ENCODE measurements around the gene IRX4.

IRX4 gene

DNA sequence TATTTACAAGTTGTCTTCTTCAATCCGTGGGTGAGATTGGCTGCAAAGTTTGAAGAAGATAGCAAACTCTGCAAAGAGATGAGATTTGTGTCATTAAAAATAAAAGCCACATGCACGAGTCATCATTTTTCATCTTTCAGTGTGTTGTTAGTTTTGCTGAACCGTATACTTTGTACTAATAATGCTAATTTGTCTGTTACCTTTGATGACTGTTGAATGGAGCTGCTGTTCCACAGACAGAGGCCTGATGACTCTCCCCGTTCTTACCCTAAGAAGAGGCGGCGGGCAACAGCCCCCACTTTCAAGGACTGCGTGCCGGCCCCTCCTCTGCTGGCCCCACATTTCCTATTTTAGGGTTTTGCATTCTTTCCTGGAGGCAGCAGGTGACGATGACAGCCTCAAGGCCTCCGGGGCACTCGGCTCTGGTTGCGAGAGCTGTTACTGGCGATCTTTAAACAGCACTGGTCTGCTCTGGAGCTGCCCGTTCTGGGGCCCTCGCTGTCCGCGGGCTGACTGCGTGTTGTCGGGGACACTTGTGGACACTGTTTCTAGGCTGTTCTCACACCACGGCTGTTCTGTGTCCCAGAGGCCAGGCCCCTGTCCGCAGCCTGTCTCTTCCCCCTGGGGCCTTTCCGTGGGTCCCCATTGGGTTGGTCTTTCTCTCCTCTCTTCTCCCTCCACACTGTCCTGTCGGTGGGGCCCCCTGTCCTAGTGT is 46.4 kb downstream of the IRX4 start:
- no peak for DNase-seq (ENCODE audit: low read depth)

DNA sequence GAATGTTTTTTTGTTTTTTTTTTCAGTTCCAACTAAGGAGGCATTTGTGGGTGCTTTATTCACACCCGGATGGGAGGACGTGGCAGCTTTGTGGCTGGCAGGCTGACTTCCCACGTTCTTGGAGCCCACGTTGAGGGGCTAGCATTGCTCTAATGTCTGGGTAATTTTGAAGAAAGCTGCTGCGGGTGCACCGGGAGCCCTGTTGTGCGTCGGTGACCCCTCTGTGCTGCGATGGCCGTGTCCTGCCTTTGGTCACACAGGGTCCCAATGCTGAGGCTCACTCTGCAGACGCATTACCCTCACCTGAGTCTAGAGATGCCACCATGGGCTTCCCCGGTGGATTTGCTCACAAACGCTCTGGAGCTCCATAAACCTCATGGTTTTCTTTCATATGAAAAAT is 47.3 kb downstream of the IRX4 start:
- no peak for DNase-seq (ENCODE audit: low read depth)

DNA sequence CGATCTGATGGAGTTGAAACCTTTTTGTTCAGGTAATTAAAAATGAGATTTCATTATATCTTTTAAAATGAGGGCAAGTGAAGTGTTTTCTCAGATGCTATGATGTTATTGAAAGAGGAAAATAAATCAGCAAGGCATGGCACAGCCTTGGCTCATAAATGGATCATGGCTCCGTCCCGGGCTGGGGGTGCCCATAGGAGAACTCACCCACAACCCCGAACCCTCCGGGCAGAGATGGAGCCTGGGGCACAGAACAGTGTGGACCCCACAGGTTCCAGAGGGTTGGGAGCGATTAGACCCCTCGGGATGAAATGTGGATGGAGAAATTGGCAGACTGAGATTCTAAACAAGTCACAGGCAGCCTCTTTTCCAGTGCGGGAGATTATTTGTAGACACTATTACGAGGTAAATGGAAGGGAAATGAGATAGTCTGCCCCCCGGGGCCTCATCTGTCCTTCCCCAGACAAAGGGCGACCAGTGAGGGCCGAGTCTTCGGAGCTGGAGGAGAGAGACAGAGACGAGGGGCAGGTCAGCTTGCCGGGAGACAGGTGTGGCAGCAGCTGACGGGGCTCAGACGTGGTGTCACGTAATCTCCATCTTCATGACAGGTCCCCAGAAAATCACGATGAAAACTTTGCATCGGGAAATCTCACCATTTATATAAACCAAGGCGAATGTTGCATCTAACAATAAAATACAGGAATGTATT is 47.9 kb downstream of the IRX4 start:
- no peak for DNase-seq (ENCODE audit: low read depth)

DNA sequence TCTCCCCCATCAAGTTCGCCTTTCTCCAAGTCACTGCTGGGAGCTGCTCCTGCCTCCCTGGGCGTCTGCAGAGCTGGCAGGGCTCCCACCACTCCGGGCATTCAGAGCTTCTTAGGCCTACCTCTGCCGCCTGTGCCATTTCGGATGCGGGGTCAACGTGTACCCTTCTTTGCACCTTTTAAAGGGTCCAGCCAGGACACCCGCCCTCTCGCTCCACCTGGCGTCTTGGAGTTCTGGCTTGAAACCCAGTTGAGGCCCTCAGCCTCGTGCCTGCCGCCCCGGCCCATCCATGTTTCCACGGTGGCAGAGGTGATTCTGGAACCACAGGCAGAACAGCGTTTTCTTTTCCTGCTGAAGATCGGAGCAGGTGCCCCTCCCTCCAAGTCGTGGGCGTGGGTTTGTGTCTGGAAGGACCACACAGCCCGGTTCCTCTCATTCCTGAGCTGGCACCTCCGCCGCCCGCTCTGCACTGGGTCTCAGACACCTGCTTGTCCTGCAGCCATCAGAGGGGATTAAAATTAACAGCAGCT is 48.6 kb downstream of the IRX4 start:
- DNase-seq (ENCODE audit: low read depth), result no peak

DNA sequence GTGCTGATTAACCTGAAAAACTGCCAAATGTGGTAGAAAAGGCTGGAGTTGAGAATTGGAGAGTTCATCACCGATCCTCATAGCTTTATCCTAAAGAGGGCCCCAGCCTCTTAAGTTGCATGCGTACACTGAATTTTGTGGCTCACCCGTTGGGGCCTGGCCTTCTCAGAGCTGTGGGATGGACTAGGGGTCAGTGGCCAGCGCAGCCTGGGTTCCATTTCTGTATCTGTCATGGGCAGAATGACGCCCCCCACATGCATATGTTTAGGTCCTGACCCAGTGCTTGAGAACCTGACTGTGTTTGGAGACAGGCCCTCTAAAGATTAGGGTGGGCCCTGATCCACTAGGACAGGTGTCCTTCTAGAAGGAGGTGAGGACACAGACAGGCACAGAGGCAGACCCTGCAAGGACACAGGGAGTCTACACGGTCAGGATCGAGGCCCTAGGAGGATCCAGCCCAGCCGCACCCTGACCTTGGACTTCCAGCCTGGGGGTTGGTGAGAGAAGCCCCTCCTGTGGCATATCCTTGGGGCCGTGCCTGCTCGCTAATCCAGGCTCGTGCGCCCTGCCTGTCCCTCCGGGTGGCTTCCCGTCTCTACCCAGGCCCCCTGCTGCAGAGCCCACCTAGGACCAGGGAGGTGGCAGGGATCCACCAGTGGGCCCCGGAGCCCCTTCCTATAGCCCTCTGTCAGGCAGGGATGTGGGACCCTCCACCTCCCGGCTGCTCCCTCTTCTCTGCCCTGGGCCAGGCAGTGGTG is 49.3 kb downstream of the IRX4 start:
- no peak for DNase-seq (ENCODE audit: low read depth)

DNA sequence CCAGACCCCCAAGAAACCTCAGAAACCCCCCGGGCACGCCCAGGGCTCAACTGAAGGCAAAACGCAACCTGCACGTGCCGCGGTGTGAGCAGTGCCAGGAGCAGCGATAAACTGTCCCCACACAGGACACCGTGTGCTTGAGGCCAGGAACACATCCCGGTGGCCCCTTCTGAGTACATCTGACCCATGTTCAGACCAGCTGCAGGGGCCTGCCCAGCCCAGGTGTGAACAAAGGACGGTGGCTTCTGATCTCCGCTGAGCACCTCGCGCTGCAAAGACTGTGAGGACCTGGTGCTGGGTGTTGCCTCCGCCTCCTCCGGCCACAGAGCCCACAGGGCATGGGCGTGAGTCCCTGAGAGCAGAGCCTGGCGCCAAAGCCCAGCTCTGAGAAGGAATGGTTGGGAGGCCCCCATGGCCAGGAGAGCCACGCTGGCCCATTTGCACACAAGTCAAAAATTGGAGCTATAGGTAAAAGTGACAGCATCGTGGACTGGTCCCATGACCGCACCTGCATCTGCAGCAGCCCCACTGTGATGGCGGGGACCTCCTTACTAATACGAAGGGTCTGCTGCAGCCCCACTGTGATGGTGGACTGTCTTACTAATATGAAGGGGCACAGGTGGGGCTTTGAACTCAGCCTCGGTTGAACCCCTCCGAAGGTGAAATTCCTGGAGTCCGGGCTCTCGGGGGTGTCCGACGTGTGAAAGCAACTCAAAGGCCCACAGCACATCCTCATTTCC is 50.0 kb downstream of the IRX4 start:
- no peak for DNase-seq (ENCODE audit: low read depth)

DNA sequence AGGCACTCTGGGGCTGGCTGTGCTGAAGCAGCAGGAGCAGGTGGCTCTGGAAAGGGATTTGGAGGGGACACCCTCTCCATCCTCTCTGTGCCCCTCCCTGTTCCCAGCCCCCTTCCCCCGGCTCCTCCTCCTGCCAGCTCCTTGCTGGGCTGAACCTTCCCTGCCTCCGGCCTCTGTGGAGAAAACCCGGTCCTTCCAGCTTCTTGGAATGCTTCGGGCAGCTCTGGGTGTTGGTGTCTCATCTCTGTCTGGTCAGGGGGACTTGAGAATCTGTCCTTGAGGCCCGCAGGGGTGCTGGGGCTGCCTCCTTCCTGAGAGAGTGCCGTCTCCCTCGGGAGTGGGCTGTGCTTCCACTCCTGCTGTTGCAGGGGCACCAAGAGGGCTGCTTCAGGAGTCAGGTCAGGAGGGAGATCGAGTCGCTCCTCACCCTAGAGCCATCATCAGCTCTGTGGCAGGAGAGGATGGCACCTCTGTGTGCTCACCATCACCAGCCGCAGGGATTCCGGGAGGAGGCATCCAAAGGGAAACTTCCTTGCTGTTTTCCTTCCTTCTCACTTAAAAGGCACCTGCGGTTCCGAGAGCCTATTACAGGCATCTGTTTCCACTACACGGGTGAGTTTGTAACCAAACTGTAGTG is 50.9 kb downstream of the IRX4 start:
- no peak for DNase-seq (ENCODE audit: low read depth)

DNA sequence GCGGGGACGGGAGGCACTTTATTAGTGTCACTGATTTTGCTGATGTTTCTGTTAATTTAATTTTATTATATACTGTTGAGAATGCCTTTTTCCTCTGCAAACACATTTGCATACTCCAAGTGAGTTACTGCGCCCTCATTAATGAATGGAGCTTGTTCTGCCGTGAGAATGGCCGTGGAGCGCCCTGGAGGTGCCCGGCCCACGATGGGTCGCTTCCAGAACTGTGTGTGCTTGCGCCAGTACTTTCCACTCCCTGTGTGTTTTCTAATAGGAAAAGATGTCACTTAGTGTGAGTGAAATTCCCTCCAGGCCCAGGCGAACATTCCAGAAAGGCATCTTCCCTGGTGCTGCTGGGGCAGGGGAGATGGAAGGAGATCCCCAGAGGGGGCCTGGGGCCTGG is 51.5 kb downstream of the IRX4 start:
- DNase-seq (ENCODE audit: low read depth), result no peak

DNA sequence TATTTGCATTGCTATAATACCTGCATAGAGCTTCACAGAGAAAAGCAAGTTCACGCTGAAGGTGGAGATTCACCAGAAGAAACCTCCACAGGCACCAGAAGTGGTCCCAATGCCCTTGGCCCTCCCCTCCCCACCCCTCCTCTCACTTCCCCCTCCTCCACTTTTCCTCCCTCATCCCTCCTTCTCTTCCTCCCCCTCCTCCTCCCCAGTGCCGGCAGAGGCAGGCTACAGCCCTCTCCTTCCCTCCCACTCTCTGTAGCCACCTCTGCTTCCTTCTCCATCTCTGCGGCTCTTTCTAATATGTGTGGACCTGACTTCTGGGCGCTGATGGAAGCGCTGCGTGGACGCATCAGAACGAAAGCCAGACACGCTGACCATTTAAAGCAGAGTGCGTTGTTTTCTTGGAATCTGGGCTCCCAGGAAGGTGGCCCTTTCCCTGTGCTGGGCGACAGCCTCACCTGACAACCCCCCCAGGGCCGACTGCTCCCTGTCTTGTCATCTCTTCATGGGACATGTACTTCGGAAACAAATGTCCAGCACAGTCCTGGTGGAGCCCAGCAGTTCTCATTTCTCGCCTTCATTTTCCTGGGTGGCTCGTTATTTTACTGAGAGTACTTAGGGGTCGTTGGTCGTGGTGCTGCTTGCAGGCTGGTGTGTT is 52.0 kb downstream of the IRX4 start:
- no peak for DNase-seq (ENCODE audit: low read depth)

DNA sequence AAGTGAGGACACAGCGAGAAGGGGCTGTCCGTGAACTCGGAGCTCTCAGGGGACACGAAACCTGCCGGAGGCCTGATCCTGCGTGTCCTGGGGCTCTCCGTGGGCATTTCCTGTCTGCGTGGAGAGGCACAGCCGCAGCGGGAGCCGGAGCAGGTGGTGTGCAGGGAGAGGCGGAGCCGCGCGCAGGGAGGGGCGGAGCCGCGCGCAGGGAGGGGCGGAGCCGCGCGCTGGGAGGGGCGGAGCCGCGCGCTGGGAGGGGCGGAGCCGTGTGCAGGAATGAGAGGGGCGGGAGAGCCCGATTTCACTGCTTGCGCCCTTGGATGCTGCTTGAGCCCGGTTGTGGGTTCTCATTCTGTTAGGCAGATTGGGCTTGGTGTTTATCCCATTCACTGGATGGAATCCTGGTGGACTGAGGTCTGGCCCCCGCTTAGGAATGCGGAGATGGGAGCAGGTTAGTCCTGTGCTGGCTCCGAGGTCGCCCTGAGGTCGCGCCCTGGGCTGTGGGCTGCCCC is 54.8 kb downstream of the IRX4 start:
- DNase-seq (ENCODE audit: low read depth), result peak; percentile 10
